ENCODE measurements around the gene ASTN2. TPM values are rescaled to one million over a fixed set of nuclear protein-coding genes. Genes with fewer than 3 reads are reported as not detected.

The ASTN2 gene
- total RNA-seq, 1 donor from 2014 or later: 2.5 TPM

DNA sequence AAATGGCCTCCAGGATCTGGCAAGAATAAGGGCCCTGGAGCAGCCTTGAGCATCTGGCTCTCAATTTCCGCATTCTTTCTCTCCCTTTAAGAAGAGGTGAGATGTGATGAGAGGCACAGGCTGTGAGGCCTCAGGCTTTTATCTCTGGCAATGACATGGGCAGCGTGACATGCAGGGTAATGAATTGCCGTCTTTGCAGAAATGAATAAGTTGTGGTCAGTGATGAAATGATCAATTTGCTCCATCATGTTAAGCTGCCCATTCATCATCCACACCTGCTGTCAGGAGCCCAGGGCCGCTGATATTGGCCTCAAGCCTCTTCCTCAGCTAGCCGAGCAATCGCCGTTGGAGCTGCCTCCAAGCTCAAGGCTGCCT, 462.4 kb downstream of the ASTN2 start:
- intact Hi-C loops (cut with DNase I): no loop called here
- no peak for DNase-seq (ENCODE audit: low spot score)

DNA sequence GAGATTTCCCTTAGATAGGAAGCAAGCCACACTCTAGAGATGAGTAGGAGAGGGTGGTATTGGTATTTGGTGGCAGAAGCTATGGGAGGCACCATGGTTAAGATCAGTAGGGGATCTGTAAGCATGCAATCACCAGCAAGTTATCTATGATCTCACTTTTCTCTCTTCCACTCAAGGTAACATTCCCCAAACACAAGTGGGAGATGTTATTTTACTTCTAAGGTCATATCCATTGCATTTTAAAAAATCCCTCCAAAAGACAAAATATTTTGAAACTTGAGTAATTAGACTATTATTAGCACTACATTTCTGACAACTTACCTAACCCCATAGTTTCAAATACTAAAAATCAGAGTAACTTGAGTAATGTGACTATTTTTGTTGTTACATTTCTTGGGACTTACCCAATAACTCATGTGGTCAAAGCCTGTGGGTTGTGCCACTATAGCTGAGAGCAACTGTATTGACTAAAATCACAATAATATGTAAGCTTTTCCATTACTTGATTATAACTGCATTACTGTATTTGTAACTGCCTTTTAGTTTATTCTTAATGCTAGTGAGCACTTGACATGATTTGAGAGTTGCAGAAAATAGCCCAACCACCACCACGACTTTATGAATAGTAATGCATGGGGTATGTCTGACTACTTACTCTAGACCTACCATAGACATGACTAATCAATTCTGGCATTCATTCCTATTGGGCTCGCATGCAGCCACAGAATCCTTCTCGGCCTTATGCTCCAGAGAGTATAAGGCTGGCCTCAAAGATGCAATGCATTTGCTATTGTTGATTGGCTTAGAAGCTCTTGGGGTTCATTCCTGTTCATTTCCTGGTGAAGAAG, 463.0 kb downstream of the ASTN2 start:
- DNase-seq (ENCODE audit: low spot score): no peak
- intact Hi-C loops (cut with DNase I): no loop called here

DNA sequence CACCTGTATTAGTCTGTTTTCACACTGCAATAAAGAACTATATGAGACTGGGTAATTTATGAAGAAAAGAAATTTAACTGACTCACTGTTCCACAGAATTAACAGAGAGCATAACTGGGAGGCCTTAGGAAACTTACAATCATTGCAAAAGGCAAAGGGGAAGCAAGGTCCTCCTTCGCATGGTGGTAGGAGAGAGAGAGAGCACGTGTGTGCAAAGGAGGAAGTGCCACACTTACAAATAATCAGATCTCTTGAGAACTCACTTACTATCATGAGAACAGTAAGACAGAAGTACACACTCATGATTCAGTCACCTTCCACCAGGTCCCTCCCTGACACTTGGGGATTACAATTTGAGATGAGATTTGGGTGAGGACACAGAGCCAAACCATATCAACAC, 469.0 kb downstream of the ASTN2 start:
- DNase-seq (ENCODE audit: low spot score): no peak
- intact Hi-C loops (cut with DNase I): no loop called here

DNA sequence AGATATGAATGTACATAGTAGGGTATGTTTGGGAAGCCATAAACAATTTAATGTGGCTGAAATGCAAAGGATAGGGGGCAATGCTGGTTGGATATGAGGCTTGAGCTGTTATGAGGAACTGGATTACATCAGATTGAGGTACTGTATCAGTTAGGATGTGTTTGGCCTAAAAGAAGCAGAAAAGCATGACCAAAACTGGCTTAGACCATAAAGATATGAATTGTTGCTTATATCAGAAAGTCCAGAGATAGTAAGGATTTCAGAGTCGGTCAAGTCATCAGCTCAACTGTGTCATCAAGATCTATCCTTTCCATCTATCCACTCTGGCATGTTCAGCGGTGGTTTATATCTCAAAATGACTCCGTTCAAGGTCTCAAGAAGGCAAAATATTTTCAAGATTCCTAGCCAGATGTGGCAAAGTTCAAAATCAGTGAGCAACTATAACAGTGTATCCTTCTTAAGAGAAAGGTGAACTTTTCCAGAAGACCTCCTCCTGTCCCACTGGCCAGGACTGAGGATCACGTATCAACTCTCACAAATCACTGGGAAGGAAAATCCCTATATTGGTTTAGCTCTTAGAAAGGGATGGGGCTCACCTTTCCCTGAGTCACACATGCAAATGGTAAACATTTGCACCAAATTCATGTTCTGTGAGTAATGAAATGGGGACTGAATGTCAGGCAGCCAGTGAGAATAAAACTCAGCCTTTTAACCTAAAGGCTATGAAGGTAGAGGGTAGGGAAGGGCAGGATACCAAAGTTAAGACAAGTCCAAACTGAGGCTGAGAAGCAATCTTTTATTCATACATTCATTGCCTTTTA, 469.9 kb downstream of the ASTN2 start:
- intact Hi-C loops (cut with DNase I): no loop called here
- DNase-seq (ENCODE audit: low spot score): no peak

DNA sequence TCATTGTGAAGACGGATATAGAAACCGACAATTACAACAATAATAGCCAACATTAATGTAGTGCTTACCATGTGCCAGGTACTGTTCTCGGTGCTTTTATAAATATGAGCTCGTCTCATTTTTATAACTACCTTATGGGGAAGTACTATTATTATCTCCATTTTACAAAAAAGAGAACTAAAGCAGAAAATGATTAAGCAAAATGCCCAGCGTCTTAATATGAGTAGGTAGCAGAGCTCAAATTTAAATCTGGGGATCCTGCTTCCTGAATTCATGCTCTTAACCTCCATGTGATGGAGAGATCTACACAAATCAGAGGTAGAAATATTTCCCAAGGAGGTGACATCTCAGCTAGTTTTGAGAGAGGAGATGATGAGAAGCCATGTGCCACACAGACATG, 470.9 kb downstream of the ASTN2 start:
- intact Hi-C loops (cut with DNase I): no loop called here
- DNase-seq (ENCODE audit: low spot score): no peak

DNA sequence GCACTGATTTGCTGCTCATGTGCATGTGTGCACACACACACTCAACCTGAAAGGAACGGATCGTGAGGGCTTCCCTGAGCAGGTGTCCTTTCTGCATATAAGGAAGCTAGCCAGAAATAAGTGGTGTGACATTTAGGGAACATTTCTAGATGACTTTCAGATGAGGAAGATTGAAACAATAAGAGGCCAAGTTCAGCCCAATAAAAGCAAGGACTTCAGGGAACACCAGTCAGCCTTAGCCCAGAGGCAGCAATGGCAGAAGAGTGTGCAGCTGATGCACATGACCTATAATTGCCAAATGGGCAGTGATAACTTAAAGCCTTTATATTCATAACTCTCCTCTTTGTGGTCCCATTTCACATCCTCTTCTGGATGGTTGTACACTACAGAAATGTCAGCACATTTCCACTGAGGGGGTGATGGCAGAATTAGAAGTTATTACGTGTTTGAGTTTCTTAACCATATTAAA, 472.2 kb downstream of the ASTN2 start:
- DNase-seq (ENCODE audit: low spot score): no peak
- intact Hi-C loops (cut with DNase I): no loop called here

DNA sequence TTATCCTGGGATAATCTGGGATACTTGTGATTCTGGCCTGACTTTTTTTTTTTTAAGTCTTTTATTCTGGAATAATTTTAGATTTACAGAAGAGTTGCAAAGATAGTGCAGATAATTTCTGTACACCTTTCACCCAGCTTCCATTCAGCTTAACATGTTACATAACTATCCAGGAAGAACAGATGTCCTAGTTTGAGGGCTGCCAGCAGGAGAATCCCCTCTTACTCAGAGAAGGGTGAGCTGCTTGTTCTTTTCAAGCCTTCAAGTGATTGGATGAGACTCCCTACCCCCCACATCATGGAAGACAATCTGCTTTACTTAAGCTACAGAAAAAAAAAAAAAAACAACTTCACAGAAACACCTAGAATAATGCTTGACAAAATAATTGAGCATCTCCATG, 473.6 kb downstream of the ASTN2 start:
- intact Hi-C loops (cut with DNase I): no loop called here
- no peak for DNase-seq (ENCODE audit: low spot score)

DNA sequence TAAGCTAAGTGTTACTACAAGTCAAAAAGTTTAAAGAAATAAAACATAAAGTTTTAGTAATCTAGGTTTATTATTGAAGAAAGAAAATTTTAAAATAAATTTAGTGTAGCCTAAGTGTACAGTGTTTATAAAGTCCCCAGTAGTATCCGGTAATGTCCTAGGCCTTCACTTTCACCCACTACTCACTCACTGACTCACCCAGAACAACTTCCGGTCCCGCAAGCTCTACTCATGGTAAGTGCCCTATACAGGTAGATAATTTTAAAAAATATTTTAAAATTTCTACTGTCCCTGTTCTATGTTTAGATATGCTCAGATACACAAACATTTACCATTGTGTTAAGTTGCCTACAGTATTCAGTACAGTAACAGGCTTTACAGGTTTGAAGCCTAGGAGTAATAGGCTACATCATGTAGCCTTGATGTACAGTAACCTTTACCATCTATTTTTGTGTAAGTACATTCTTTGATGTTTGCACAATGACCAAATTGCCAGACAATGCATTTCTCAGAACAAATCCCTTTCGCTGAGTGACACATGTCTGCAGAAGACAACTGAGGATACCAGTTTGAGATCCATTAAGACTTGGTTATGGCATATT, 474.1 kb downstream of the ASTN2 start:
- DNase-seq (ENCODE audit: low spot score): no peak
- intact Hi-C loops (cut with DNase I): no loop called here

DNA sequence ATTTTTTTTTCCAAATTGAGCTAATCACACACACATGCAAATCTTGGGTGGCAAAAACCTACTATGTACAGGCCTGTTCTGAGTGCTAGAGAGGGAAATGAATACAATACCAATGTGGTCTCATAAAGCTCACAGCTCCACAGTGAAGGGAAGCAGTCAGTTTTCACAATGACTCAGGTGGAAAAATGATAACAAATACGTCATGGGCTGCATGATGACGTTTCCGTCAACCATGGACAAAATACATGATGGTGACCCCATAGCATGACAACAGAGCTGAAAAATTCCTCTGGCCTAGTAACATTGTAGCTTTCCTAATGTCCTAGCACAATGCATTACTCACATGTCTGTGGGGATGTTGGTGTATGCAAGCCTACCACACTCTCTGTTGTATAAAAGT, 475.2 kb downstream of the ASTN2 start:
- intact Hi-C loops (cut with DNase I): no loop called here
- no peak for DNase-seq (ENCODE audit: low spot score)

DNA sequence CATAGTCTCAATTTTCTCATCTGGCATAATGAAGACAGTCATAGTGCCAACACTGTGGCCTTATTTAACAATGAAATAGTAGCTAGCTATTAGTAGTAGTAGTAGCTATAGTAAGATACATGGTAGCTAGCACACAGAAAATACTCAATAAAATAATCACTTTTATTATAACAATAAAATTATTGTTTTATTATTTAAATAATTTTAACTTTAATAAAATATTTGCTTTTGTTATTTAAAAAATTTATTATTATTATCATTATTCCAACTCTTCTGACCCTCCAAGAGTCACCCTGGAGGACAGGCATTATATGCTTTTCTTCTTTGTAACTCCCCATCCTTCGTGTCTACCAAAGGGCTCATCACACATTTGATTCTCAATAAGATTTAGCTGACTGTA, 475.7 kb downstream of the ASTN2 start:
- intact Hi-C loops (cut with DNase I): no loop called here
- DNase-seq (ENCODE audit: low spot score): no peak

DNA sequence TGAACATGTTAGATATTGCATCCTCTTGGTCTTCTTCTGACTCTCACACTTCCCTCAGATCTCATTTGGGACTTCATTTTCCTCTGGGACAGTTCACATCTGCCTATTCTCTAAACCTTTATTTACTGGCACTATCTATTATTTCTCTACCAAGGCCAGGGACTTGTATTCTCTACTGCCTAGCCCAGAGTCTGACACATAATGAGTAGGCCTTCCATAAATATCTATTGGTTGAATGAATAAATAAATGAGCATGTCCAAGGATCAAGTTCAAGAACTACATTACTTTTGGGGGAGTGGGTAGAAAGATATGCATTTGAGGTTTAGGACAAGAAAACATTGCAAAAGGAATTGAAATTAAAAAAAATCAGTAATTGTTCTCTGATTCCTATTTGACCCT, 477.5 kb downstream of the ASTN2 start:
- intact Hi-C loops (cut with DNase I): no loop called here
- DNase-seq (ENCODE audit: low spot score): no peak

DNA sequence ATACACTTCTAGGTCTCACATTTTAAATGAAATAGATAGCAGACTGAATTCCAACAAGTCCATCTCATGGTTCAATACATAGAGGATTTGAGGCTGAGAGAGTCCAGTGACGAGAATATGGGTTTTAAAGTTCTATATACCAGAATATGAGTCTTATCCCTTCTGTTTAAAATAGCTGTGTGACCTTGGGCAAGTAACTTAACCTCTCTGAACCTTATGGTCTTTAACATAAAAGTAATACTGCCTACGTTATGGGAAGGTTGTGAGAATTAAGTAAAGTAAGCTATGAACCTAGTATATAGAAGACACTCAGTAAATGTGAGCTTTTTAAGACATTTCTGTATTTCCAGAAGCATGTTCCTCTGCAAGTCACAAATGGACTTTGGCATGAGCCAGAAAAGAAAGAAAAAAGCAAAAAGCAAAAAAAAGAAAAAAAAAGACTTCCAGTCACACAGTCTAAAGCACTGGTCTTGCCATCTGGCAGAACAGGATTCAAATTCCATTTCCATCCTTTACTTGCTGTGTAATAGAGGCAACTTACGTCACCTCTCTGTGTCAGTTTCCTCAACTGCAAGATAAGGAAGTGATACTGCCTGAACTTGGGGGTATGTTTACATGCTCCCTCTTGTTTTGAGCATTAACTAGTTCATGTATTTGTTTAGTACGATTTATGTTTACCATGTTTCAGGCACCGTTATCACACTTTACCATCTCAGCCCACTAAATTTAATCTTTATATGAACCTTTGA, 479.5 kb downstream of the ASTN2 start:
- intact Hi-C loops (cut with DNase I): no loop called here
- no peak for DNase-seq (ENCODE audit: low spot score)

DNA sequence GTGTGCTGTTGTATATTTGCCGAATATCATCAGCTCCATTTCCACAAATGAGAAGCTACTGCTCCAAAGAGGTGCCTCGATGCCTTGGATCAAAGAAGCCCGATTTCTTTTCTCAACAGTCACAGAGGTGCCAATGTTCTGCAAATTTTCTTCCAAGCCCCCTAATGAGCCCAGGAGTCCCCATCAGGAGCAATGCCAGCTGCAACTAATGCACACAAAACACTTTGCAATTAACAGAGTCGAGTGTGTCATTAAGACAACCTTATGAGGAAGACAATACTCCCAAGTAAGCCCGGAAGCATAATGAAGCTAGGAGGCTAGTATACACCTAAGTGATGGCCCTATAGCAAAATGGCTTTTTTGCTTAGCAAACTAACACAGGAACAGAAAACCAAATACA, 480.7 kb downstream of the ASTN2 start:
- intact Hi-C loops (cut with DNase I): no loop called here
- no peak for DNase-seq (ENCODE audit: low spot score)

DNA sequence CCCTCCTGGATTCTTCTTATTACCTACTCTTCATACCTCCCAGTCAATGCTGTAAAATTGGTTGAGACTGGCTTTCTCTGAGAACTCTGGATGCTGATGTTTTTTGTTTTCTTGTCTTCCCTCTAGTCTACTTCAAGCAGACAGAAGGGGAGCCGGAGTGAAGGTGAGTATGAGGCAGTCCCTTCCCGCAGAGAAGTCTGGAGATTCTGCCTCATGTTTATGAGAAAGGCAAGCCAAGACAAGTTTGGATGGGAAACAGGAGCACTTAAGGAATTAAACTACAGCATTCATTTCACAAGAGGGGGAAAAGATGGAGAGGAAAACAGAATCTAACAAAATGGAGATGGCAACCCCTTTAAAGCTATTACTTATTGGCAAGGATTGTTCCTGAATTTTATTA, 481.6 kb downstream of the ASTN2 start:
- intact Hi-C loops (cut with DNase I): no loop called here
- no peak for DNase-seq (ENCODE audit: low spot score)

DNA sequence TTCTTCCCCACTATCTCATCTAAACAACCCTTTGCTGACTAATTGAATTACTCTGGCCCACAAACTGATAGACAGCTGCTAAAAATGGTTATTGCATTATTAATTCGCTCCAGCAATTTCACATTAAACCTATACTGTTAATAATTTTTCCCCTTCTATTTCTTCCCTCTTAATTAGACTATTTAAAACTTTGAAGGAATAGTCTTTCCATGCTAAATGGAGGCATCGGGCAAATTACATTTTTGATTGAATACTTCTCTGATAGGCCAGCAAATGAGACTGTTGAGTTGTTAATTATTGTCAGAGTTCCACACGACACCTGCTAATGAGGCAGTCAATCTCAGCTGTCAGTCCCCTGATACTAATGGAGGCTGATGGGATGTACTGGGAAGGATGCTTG, 485.2 kb downstream of the ASTN2 start:
- intact Hi-C loops (cut with DNase I): no loop called here
- DNase-seq (ENCODE audit: low spot score): no peak

DNA sequence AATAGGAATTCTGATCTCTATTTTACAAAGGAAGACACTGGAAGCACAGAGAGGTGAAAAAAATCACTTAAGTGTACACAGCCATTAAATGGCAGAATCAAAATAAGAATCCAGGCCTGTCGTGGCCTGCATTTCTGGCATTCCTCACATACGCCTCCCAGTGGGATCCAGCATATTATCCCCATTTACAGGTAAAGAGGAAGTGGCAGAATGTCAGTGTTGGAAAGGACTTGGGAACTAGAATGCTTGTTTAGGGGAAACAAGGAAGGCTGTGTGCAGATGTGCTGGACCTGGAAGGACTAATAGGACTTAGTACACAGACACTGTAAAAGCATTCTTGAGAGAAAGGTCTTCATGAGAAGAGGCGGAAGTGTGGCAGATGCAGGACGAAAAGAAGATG, 486.0 kb downstream of the ASTN2 start:
- no peak for DNase-seq (ENCODE audit: low spot score)
- intact Hi-C loops (cut with DNase I): no loop called here

DNA sequence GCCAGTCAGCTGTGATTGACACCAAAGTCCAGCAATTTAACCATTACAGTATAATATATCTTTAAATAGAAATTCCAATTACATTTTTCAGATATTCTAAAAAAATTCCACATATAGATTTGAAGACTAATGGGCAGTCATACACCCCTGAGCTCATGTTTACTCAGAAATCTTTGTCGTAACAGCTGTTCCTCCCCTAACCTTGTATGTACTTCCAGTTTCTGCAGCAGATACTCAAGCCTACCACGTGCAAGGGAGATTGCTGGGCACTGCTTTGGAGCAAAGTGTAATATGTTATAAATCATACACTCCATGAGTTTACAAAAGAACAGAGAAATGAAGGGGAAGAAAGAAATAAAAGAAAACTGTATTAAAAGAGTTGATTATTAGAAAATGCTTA, 486.6 kb downstream of the ASTN2 start:
- intact Hi-C loops (cut with DNase I): no loop called here

DNA sequence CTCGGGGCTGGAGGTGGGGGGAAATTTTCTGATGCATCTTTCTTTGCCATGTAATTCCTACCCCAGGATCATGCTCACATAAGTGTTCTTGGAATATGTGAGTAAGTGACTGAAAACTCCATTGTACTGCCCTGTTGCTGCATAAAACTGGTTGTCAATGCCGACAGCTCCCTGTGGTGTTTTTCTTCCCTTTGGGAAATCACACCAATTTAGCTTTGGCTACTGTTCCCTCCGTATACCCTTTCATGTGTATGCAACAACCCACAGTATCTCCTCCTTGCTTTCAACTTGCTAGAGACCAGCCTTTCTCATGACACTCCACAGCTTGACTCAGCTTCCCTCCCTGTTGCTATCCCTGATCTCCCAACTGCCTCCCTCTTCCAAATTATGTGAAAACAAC, 487.1 kb downstream of the ASTN2 start:
- no peak for DNase-seq (ENCODE audit: low spot score)
- intact Hi-C loops (cut with DNase I): no loop called here

More for the DNA sequence above, 486.6 kb downstream of the ASTN2 start:
- no peak for DNase-seq (ENCODE audit: low spot score)

DNA sequence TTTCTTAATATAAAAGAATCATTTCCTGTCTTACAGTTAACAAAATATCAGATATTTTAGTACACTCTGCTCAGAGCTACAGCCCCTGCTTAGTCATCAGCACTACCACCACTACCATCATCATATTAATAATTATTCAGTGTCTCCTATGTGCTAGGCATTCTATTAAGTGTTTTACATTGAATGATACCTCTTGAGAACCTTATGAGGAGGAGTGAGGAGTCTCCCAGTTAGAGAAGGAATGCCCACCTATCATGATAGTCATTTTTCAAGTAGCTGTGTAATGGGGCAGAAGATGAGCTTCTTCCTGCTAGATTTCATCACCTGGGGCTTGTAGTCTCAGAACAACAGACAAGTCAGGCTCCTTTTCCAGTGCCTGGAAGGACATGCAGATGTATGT, 489.7 kb downstream of the ASTN2 start:
- no peak for DNase-seq (ENCODE audit: low spot score)
- intact Hi-C loops (cut with DNase I): no loop called here

Data from cardiac septum (tissue), 1 donor.